Erythroblast (primary cell): Measurements from ENCODE around the gene ADD3.

Source experiments
- GATA1 ChIP-seq: IDR thresholded peaks from 2 replicates; pipeline ENCODE4 v1.6.1; 2011; ENCODE audit warnings: low read depth, mild to moderate bottlenecking, control low read depth, low read length, moderate library complexity
- POLR2A ChIP-seq: IDR thresholded peaks from 2 replicates; pipeline ENCODE4 v1.6.1; 2011; ENCODE audit warnings: mild to moderate bottlenecking, low read length

GRCh38 chr10:110077436-110078130 is 69.8 kb downstream of the ADD3 start:
- TF ChIP-seq POLR2A (no peak), GATA1 (no peak)
